M059J (cell line): ENCODE measurements around the gene CCDC9. TPM values are rescaled to one million over a fixed set of nuclear protein-coding genes. Genes with fewer than 3 reads are reported as not detected.
"Not testable (repeated sequence)": the region's sequence is repeated elsewhere in the genome, so short reads cannot be mapped to it uniquely, and the experiment has no call there.

Source experiments
- DNase-seq: peaks from one replicate; pipeline ENCODE4 v3.0.0-alpha.2; 2012; ENCODE audit warnings: low read depth
- total RNA-seq: library from RNA; depleted of rRNA; stranded (reverse); fragments of >200 nt; shearing (Covaris generic); gene quantifications from 2 replicates; pipeline ENCODE4 v1.2.3, GENCODE V29; 2014

Gene CCDC9
- total RNA-seq, 1 experiment from 2014 or later: 6.0 TPM

DNA sequence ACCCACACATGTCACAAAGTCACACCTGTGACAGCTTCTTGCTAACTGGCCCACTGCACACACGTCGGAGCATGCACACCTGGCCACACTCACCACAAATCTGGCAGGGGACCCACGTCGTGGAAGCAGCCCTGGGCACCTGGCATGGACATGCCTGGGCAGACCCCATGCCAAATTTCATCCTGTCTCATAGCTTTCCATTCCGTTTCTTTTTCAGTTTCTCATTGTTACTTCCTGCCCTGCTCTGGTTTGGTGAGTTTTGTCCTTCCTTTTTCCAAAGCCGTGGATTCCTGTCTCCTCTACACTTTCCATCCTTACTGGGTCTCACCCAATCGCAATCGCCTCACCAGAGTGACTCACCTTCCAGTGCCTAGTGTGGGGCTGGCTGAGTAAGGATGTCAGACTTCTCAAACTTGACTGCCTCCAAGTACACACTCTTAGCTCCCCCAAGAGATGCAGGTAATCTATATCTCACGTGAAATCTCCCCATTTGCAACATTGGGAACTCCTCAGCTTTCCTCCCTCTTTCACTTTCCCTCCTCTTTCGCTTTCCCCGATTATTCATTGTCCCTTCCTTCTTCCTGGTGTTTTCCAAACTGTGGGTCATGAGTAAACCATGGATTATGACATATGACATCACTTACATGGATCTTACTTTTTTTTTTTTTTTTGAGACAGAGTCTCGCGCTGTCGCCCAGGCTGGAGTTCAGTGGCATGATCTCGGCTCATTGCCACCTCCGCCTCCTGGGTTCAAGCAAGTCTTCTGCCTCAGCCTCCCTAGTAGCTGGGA is 23.7 kb upstream of the CCDC9 start:
- peak; percentile 86 for DNase-seq

DNA sequence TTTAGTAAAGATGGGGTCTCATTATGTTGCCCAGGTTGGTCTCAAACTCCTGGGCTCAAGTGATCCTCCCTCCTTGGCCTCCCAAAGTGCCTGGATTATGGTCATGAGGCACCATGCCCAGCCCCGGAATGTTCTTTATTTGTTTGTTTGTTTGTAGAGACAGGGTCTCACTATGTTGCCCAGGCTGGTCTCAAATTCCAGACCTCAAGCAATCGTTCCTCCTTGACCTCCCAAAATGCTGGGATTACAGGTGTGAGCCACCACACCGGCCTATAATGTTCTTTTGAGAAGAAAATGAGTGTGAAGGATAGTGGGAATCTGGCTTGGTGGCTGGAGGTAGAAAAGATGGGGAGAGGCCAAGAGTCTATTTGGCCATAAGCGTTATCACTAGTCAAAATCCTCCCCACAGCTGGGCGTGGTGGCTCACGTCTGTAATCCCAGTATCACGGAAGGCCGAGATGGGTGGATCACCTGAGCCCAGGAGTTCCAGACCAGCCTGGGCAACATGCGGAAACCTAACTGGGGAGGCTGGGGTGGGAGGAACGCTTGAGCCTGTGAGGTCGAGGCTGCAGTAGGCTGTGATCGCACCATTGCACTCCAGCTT is 20.2 kb upstream of the CCDC9 start:
- no peak for DNase-seq

DNA sequence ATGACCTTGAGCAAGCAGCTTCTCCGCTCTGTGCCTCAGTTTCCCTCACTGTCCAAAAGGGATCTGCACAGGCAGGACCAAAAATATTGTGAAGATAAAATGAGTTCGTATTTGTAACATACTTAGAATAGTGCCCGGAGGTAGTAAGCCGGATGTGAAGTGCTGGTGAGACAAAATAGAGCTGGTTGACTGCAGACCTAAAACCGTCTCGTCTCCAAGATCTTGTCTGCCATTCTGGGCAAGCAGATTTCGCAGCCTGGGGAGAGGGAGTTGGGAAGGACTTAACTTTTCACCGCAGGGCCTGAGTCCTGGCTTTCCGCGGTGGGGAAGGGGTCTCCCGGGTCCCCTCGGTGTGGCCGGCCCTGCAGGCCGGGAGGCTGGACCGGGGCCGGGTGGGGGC is 17.2 kb upstream of the CCDC9 start:
- peak; percentile 32 for DNase-seq

DNA sequence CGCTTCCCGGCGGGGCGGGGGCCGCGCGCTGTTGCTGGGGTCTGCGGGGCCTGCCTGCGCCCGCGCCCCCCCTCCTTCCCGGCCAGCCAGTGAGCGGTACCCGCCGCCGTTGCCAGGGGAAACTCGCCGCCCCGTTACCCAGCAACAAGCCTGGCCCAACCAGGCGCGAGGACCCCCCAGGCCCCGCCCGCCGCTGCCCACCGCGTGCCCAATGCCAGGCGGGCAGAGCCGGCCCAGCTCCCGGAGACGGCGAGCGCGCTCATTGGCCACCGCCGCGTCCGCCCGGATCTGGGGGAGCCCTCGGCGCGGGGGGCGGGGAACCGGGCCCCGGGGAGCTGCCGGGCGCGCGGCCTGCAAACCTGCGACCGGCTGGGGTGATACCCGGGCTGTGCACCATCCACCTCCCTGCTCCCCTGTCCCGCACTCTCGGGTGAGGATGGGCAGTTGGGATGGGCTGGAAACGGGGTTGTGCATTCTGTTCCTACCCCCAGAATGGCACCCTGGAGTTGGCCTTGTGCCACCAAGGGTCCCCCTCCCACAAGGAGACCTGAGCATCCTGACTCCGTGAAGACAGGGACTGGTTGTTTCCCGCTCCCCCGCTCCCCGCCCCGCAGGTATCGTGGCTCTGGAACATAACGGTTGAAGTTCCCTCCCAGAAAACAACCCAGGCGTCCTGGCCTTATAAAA is 16.6 kb upstream of the CCDC9 start:
- DNase-seq: peak; percentile 71

DNA sequence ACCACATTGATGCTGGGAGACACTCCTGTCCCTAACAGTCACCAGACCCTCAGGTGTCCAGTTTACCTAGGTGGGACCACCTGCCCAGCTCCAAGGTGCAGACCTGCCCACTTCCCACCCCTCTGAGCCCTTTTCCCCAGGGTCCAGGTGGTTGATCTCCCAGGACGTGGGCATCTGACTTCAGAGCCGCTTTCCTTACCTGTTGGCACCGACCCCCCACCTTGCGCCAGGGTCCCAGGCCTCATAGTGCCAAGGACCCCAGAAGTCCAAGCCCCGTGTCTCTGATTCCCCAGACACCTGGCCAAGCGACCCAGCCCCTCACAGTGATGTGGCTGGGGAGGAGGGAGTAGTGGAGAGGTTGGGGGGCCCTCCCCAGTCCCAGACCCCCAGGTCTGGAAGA is 15.8 kb upstream of the CCDC9 start:
- no peak for DNase-seq

DNA sequence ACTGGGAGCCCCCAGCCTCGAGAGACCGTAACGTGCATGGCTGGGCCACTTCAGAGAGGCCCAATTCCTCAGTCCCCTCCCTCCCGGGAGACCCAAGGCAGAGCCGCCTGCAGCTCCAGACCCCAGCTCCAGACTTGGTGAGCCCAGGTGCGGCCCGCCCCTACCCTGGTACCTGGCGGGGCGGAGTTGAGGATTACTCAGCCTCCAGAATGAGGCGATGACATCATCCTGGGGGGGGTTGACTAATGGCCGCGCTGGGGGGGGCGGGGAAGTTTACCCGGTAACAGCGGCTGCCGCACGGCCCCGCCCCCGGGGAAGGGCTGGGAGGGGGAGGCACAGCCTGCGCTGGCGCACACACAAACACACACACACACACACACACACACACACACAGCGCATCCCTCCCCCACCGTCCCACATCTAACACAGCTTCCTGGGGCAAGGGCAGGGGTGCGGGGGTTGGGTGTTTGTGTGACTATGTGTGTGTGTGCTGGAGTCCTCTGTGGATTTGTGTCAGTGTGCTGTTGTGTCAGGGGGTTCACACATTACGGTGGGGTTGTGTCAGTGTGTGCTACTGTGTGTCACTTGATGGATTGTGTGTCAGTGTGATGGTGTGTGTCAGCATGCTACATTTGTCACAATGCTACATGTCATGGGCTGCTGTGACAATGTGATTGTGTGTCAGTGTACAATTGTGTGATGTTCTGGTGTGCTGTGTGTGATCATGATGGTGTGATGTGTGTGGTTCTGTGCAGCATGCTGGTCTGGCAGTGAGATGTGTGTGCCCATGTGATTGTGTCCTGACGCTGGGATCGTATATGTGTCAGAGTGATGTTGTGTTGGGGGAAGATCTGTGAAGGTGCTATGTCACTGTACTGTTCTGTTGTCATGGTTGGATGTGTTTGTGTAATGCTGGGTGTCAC is 15.1 kb upstream of the CCDC9 start:
- peak; percentile 82 for DNase-seq

DNA sequence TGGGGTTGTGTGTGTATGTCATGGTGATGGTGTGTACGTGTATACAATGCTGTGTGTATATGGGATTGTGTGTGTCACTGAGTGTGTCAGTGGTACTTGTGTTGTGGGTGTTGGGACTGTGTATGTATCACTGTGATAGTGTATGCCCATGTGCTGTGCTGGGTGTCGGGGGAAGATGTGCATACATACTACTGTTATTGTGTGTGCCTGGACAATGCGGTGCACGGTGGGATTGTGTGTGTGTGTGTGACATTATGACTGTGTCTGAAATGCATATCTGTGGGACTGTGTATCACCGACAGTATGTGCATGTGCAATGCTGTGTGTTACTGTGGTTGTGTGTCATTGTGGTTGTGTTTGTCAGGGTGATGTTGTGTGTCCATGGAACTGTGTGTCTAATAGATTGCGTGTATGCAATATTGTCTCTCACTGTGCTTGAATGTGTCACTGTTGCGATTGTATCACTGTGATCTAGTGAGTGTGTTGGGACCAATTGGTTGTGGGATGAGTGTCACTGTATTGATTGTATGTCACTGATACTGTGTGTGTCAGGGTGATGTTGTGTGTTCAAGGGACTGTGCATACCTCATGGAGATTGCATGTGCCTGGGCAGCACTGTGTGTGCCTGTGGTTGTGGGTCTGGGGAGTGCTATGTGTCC is 14.3 kb upstream of the CCDC9 start:
- peak; percentile 25 for DNase-seq

DNA sequence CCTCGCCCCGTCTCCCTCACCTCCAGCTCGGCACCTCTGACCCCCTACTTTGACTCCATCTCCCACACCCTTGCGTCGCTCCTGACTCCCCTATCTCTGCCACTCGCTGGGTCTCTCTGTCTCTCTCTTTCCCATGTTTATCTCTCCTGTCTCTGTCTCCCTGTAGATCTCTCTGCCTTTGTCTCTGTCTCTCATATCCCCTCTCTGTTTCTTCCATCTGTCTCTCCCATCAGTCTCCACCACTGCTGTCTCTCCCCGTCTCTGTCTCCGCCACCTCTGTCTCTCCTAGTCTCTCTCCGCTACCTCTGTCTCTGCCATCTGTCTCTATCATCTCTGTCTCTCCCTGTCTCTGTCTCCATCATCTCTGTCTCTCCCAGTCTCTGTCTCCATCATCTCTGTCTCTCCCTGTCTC is 13.0 kb upstream of the CCDC9 start:
- DNase-seq: no peak

DNA sequence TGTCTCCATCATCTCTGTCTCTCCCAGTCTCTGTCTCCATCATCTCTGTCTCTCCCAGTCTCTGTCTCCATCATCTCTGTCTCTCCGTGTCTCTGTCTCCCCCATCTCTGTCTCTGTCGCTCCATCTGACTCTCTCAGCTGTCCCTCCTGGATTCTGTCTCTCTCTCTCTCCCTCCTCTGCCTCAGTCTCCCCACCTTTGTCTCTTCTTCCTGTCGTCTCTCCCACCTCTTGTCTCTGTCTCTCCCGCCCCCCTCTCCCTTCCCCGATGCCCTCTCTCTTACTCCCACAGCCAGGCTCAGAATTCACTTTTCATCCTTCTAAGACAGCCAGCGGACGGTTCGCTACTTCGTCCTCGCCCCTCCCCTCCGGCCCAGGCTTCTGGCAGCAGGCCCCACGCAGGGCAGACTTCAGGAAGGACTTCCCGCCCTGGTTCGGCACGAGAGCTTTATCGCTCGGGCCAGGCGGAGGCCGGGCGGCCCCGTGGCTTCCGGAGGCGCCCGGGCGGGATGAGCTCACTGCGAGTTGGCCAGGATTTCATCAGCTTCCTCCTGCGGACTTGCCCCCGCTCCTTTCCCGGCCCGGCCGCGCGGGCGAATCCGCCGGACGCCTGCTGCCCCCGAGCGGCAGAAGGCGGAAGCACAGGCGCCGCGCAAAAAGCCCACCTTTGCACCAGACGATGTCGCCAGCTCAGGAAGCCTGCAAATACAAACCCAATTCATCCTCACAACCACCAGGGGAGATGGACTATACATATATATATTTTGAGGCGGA is 12.4 kb upstream of the CCDC9 start:
- peak; percentile 93 for DNase-seq

DNA sequence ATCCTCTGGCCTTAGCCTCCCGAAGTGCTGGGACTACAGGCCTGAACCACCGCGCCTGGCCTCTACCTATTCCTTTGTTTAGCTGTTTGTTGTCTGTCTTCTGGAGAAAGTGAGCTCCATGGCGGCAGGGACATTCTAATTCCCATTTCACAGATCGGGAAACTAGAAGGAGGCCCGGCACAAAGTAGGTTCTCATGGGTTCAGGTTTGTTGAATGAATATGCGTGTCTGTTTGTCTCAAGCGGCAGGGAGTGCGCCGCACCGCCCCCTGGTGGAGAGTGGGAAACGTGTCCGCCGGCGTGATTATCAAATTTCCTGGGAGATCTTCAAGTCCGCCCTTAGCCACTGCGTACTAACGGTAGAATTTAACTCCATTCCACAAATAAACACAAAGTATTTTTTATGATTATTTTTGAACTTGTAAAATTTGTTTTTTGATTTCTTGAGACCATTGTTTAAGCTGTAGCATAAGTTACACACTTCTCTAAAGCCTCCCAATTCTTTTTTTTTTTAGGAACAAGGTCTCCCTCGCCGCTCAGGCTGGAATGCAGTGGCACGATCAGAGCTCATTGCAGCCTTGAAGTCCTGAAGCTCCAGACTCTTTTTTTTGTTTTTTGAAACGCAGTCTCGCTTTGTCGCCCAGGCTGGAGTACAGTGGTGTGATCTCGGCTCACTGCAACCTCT is 8.9 kb upstream of the CCDC9 start:
- peak; percentile 69 for DNase-seq

DNA sequence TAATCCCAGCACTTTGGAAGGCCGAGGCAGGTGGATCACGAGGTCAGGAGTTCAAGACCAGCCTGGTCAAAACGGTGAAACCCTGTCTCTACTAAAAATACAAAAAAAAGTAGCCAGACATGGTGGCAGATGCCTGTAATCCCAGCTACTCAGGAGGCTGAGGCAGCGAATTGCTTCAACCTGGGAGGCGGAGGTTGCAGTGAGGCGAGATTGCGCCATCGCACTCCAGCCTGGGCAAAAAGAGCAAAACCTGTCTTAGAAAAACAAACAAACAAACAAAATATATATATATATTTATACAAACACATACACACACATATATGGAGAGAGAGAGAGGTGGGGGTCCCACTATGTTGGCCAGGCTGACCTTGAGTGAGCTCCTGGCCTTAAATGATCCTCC is 3.3 kb upstream of the CCDC9 start:
- DNase-seq: not testable (repeated sequence)

DNA sequence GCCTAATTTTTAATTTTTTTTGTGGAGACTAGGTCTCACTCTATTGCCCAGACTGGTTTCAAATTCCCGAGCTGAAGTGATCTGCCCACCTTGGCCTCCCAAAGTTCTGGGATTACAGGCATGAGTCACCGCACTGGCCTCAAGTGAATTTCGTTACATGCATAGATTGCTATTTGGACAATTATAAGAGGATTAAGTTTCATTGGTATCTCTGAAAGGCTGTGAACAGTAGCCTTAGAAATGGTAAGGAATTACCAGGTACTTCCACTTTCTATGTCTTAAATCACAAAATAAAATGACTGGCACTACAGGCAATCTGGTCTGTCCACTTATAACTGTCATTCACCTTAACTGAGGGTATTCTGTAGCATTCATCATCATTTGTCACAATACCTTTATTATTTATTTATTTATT is 2.9 kb upstream of the CCDC9 start:
- DNase-seq: peak; percentile 95

DNA sequence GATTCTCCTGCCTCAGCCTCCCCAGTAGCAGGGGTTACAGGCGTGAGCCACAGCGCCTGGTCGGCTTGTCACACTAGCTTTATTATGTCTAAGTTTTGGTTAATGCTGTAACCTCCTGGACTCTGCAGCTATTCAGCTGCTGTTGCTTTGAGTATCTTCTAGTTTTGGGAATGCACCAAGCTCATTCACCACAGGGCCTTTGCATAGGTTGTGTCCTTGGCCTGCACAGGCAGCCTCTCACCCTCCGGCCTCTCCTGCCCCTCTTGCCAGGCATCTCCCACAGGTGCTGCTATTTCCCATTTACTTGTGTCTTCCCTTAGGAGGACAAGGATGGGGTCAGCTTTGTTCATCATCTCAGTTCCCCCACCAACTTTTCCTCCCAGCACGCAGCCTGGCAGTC is 2.4 kb upstream of the CCDC9 start:
- DNase-seq: no peak

DNA sequence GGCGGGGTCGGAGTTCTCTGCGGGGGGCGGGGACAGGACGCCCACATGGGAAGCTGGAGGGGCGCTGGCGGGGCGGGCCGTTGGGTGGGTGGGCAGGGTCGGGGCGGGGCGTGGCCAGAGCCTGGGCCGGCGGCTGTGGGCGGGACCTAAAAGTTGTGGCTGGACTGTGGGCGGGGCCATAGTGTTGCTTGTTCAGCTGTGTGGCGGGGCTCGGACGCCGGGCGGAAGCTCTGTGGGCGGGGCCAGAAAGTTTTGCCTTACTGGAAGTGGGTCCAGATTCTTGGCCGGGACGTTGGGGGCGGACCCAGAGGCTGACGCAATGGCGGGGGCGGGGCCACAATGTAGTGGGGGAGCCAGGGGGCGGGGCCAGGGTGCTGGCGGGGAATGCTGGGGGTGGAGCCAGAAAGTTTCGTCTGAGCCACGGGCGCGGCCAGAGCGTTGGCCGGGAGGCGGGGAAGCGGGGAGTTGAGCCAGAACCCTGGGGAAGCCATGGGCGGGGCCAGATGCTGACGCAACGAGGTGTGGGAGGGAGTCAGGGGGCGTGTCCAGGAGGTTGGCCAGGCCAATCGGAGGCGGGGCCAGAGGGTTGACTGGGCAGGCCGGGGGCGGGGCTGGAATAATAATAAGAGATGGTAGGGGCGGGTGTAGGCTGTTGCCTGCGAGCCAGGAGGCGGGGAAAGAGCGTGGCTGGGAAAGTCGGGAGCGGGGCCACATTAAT is 527 bp downstream of the CCDC9 start:
- peak; percentile 97 for DNase-seq

DNA sequence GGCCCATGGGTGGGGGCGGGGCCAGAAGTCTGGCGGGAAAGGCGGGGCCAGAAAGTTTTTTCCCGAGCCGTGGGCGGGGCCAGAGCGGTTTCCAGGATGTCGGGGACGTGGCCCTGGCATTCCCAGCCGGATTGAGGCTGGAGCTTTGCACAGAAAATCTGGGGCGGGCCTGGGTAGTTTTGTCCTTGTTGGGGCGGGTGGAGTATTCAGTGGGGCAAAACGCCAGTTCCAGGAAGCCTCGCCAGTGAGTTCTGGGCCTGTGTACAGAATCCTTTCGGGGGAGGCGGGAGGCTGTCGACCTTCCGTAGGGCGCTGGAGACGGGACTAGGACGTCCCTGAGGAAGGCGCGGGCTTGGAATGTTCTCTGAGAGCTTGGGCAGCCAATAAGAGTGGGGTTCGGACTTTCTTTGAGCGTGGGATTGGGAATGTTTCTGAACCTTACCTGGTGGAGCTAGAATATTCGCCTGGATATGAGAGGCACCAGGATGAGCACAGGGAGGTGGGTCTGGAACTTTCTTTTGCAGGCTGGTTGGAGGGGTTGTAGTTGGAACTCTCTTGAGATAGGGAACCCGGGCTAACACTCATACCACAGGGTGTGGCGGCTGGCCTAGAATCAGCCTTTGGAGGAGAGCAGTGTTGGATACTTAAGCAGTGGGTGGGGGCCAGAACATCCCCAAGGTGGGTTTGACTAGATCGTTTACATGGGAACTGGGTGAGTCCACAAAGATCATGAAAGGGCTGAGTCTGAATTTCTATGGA is 1.3 kb downstream of the CCDC9 start:
- no peak for DNase-seq

DNA sequence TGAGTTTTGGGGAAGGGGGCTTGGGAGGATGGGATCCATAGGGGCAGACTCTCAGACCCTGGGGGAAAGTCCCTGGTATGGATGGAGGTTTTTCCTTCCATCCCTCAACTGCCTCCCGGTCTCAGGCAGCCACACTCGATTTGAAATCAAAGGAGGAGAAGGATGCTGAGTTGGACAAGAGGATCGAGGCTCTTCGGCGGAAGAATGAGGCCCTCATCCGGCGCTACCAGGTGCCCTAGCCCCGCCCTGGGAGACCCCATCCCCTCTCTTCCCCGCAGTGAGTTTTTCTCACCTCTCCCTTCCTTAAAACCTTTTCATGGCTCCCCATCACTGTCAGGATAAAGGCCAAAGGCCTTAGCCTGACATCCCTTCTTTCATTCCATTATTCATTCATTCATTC is 2.1 kb downstream of the CCDC9 start:
- no peak for DNase-seq

DNA sequence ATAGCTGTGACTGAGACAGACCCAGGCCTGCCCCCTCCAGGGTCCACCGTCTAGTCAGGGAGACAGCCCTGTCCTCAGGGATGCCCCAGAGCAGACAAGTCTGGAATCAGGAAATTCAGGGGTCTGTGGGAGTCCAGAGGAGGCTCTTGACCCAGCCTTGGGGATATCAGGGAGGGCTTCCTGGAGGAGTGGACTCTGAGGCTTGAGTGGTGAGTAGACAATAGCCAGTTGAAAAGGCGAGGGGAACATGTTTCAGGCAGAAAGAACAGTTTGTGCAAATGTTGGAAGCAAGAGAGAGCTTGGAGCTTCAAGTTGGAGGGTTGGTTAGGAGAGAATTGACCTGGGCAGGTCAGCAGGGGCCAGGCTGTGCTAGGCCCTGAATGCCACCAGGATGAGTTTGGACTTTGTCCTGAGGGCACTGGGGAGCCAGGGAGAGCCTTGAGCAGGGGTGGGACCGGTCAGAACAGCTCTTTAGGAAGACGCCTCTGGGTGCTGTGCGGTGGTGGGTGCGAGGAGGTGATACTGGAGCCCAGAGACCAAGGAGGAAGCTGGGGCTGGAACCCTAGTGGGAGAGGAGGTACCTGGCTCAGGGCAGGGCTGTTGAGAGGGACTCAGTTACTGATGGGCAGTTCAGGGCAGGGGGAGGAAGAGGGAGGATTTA is 2.7 kb downstream of the CCDC9 start:
- DNase-seq: no peak

DNA sequence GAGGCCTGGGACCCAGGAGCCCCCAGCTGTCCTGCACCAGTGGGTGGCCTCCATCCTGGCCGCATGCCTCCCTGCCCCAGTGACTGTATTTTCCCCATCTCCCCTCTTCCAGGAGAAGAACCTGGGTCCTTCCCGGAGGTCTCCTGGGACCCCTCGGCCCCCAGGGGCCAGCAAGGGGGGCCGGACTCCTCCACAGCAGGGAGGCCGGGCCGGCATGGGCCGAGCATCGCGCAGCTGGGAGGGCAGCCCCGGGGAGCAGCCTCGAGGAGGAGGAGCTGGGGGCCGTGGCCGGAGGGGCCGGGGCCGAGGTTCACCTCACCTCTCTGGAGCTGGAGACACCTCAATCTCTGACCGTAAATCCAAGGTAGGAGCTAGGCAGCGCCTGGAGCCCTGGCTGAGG is 4.2 kb downstream of the CCDC9 start:
- no peak for DNase-seq
